ENCODE measurements around the gene PLPP3.

PLPP3 gene

GRCh38 chr1:56547473-56547872 lies 31.9 kb downstream of the PLPP3 start:
- no peak for DNase-seq (ENCODE audit: low read depth)

GRCh38 chr1:56545711-56546110 lies 33.7 kb downstream of the PLPP3 start:
- DNase-seq (ENCODE audit: low read depth): no peak

- DNase-seq (ENCODE audit: low read depth): no peak
These were observed 35.4 kb downstream of the PLPP3 start for GRCh38 chr1:56543783-56544612.

GRCh38 chr1:56542651-56543050 lies 36.7 kb downstream of the PLPP3 start:
- no peak for DNase-seq (ENCODE audit: low read depth)

- no peak for DNase-seq (ENCODE audit: low read depth)
These were observed 38.0 kb downstream of the PLPP3 start for GRCh38 chr1:56541408-56541807.

GRCh38 chr1:56540467-56540866 lies 38.9 kb downstream of the PLPP3 start:
- DNase-seq (ENCODE audit: low read depth): no peak

- DNase-seq (ENCODE audit: low read depth): no peak
These were observed 39.8 kb downstream of the PLPP3 start for GRCh38 chr1:56539520-56539931.

- no peak for DNase-seq (ENCODE audit: low read depth)
These were observed 40.8 kb downstream of the PLPP3 start for GRCh38 chr1:56538532-56538931.

GRCh38 chr1:56537660-56538059 lies 41.7 kb downstream of the PLPP3 start:
- DNase-seq (ENCODE audit: low read depth): no peak

- no peak for DNase-seq (ENCODE audit: low read depth)
These were observed 43.4 kb downstream of the PLPP3 start for GRCh38 chr1:56535939-56536338.

GRCh38 chr1:56535362-56535761 lies 44.0 kb downstream of the PLPP3 start:
- no peak for DNase-seq (ENCODE audit: low read depth)

GRCh38 chr1:56534130-56534651 lies 45.2 kb downstream of the PLPP3 start:
- DNase-seq (ENCODE audit: low read depth): no peak

- DNase-seq (ENCODE audit: low read depth): no peak
These were observed 45.7 kb downstream of the PLPP3 start for GRCh38 chr1:56533621-56534020.

GRCh38 chr1:56533197-56533596 lies 46.2 kb downstream of the PLPP3 start:
- no peak for DNase-seq (ENCODE audit: low read depth)

GRCh38 chr1:56532350-56532683 lies 47.0 kb downstream of the PLPP3 start:
- DNase-seq (ENCODE audit: low read depth): no peak

- no peak for DNase-seq (ENCODE audit: low read depth)
These were observed 47.6 kb downstream of the PLPP3 start for GRCh38 chr1:56531624-56532349.

GRCh38 chr1:56529801-56530200 lies 49.6 kb downstream of the PLPP3 start:
- no peak for DNase-seq (ENCODE audit: low read depth)

- DNase-seq (ENCODE audit: low read depth): no peak
These were observed 51.6 kb downstream of the PLPP3 start for GRCh38 chr1:56527548-56528302.

GRCh38 chr1:56526571-56527174 lies 52.7 kb downstream of the PLPP3 start:
- no peak for DNase-seq (ENCODE audit: low read depth)

- no peak for DNase-seq (ENCODE audit: low read depth)
These were observed 53.8 kb downstream of the PLPP3 start for GRCh38 chr1:56525489-56526041.

- DNase-seq (ENCODE audit: low read depth): no peak
These were observed 55.1 kb downstream of the PLPP3 start for GRCh38 chr1:56524263-56524662.

GRCh38 chr1:56522680-56523079 lies 56.7 kb downstream of the PLPP3 start:
- no peak for DNase-seq (ENCODE audit: low read depth)

All from activated T-helper 1 cell treated with Interleukin-2 at 50 U/mL for 16 hours (primary cell).